Activated naive CD4-positive, alpha-beta T cell treated with anti-CD3 and anti-CD28 coated beads for 36 hours (primary cell): Measurements from ENCODE around the gene CTLA4. TPM values are rescaled to one million over a fixed set of nuclear protein-coding genes. Genes with fewer than 3 reads are reported as not detected.
A peak's percentile ranks its signal among the peaks of the same experiment; 100 is the strongest.
"Not testable (repeated sequence)": the region's sequence is repeated elsewhere in the genome, so short reads cannot be mapped to it uniquely, and the experiment has no call there.

Experiments used
- CTCF ChIA-PET: fragments of 350-600 bp; sonication (Branson Sonifier 250); formaldehyde crosslinking; loops from one replicate; lab custom pipeline; 2021; ENCODE audit warnings: antibody characterized with exemption; lab: Charles Lee
- DNase-seq: peaks from one replicate; pipeline ENCODE4 v3.0.0-alpha.2; 2020
- H3K27ac Mint-ChIP-seq: one replicate; pipeline ENCODE4 v1.8.0; 2021; ENCODE audit warnings: mild to moderate bottlenecking, mixed read lengths
- H3K27me3 Mint-ChIP-seq: one replicate; pipeline ENCODE4 v1.8.0; 2021; ENCODE audit warnings: low read depth, mixed read lengths
- H3K36me3 Mint-ChIP-seq: one replicate; pipeline ENCODE4 v1.8.0; 2021; ENCODE audit warnings: low read depth, mixed read lengths
- H3K4me1 Mint-ChIP-seq: one replicate; pipeline ENCODE4 v1.8.0; 2021; ENCODE audit warnings: low read depth, mixed read lengths
- H3K4me3 Mint-ChIP-seq: one replicate; pipeline ENCODE4 v1.8.0; 2021; ENCODE audit warnings: mild to moderate bottlenecking, moderate library complexity, mixed read lengths
- H3K9me3 Mint-ChIP-seq: one replicate; pipeline ENCODE4 v1.8.0; 2021; ENCODE audit warnings: mixed read lengths
- intact Hi-C: fragments of 100-400 bp; cut with micrococcal nuclease; formaldehyde crosslinking; loops from one replicate; pipeline ENCODE4 v1.15.1; 2023
- total RNA-seq, 2 experiments: library from RNA; stranded (reverse); gene quantifications; one replicate each; pipeline ENCODE4 v1.2.3, GENCODE V29; 2021

CTLA4 gene
- total RNA-seq, 2 experiments from 2014 or later: 65.2 to 69.7 TPM

- CTCF ChIA-PET: interaction anchor here (0.7 to 3.4 kb wide), 4 partner anchors 10 to 61 kb away, joined by 3 to 17 read pairs (median 4); no protein-coding TSS in a partner anchor
- Mint-ChIP-seq H3K36me3 (peaks cover 48% of the 10 kb centered on the region), H3K27ac (no peak overlapping the region), H3K9me3 (no peaks in the 10 kb centered on the region), H3K27me3 (no peaks in the 10 kb centered on the region), H3K4me3 (no peak overlapping the region), H3K4me1 (peaks cover 42% of the 10 kb centered on the region)
- no peak for DNase-seq
- intact Hi-C loops: no loop called here
Measured at GRCh38 chr2:203875471-203875870, 7.9 kb downstream of the CTLA4 start.

- CTCF ChIA-PET: interaction anchor here (0.7 to 3.4 kb wide), 4 partner anchors 10 to 305 kb away, joined by 4 to 17 read pairs (median 4); no protein-coding TSS in a partner anchor
- Mint-ChIP-seq H3K36me3 (peaks cover 39% of the 10 kb centered on the region), H3K4me3 (no peak overlapping the region), H3K27ac (no peak overlapping the region), H3K9me3 (no peaks in the 10 kb centered on the region), H3K4me1 (peaks cover 33% of the 10 kb centered on the region), H3K27me3 (no peaks in the 10 kb centered on the region)
- DNase-seq: no peak
- intact Hi-C loops: no loop called here
Measured at GRCh38 chr2:203876328-203876727, 8.8 kb downstream of the CTLA4 start.

GRCh38 chr2:203878063-203878462 lies 10.5 kb downstream of the CTLA4 start:
- intact Hi-C loops: no loop called here
- DNase-seq: no peak
- Mint-ChIP-seq H3K36me3 (peaks cover 24% of the 10 kb centered on the region), H3K9me3 (no peaks in the 10 kb centered on the region), H3K27ac (no peak overlapping the region), H3K27me3 (no peaks in the 10 kb centered on the region), H3K4me3 (no peak overlapping the region), H3K4me1 (peaks cover 19% of the 10 kb centered on the region)
- CTCF ChIA-PET: no interaction called here

- H3K4me1 Mint-ChIP-seq: peaks cover 6% of the 10 kb centered on the region
- H3K27ac Mint-ChIP-seq: no peak overlapping the region
- no peaks in the 10 kb centered on the region for H3K9me3 Mint-ChIP-seq
- H3K27me3 Mint-ChIP-seq: no peaks in the 10 kb centered on the region
- CTCF ChIA-PET: interaction anchor here (0.5 kb wide), 1 partner anchor 22 kb away, joined by 4 read pairs; no protein-coding TSS in a partner anchor
- H3K36me3 Mint-ChIP-seq: peaks cover 3% of the 10 kb centered on the region
- intact Hi-C loops: no loop called here
- no peak for DNase-seq
- no peak overlapping the region for H3K4me3 Mint-ChIP-seq
Measured at GRCh38 chr2:203880557-203881125, 13.1 kb downstream of the CTLA4 start.

- H3K27ac Mint-ChIP-seq, H3K9me3 Mint-ChIP-seq, intact Hi-C loops, H3K36me3 Mint-ChIP-seq, H3K27me3 Mint-ChIP-seq, H3K4me3 Mint-ChIP-seq, DNase-seq, H3K4me1 Mint-ChIP-seq: not testable (repeated sequence)
- CTCF ChIA-PET: interaction anchor here (1.2 kb wide), 2 partner anchors 8 to 28 kb away, joined by 4 read pairs; no protein-coding TSS in a partner anchor
Measured at GRCh38 chr2:203881185-203881584, 13.6 kb downstream of the CTLA4 start.

- intact Hi-C loops: no loop called here
- Mint-ChIP-seq H3K36me3 (no peaks in the 10 kb centered on the region), H3K27ac (no peak overlapping the region), H3K27me3 (no peaks in the 10 kb centered on the region), H3K4me3 (no peak overlapping the region), H3K9me3 (no peaks in the 10 kb centered on the region), H3K4me1 (peaks cover 23% of the 10 kb centered on the region)
- CTCF ChIA-PET: interaction anchor here (1.2 kb wide), 1 partner anchor 27 kb away, joined by 4 read pairs; no protein-coding TSS in a partner anchor
- no peak for DNase-seq
Measured at GRCh38 chr2:203882551-203882950, 15.0 kb downstream of the CTLA4 start.

- H3K4me3 Mint-ChIP-seq: no peak overlapping the region
- CTCF ChIA-PET: interaction anchor here (0.6 to 2.0 kb wide), 10 partner anchors 11 to 72 kb away, joined by 3 to 10 read pairs (median 4); no protein-coding TSS in a partner anchor
- peak; percentile 74 for DNase-seq
- H3K9me3 Mint-ChIP-seq: no peaks in the 10 kb centered on the region
- intact Hi-C loops: loop anchor here (1.0 to 2.0 kb wide), 5 partner anchors 15 to 223 kb away; no protein-coding TSS in a partner anchor
- peaks cover 48% of the 10 kb centered on the region for H3K4me1 Mint-ChIP-seq
- peak overlapping the region; percentile 55 for H3K27ac Mint-ChIP-seq
- no peaks in the 10 kb centered on the region for H3K36me3 Mint-ChIP-seq
- no peaks in the 10 kb centered on the region for H3K27me3 Mint-ChIP-seq
Measured at GRCh38 chr2:203886661-203887151, 19.1 kb downstream of the CTLA4 start.

GRCh38 chr2:203887677-203888076 lies 20.1 kb downstream of the CTLA4 start:
- no peak for DNase-seq
- Mint-ChIP-seq H3K27ac (no peak overlapping the region), H3K9me3 (no peaks in the 10 kb centered on the region), H3K4me1 (peaks cover 54% of the 10 kb centered on the region), H3K27me3 (no peaks in the 10 kb centered on the region), H3K4me3 (no peak overlapping the region), H3K36me3 (no peaks in the 10 kb centered on the region)
- intact Hi-C loops: loop anchor here (2.0 kb wide), 1 partner anchor 35 kb away; no protein-coding TSS in a partner anchor
- CTCF ChIA-PET: interaction anchor here (1.2 to 2.0 kb wide), 3 partner anchors 10 to 73 kb away, joined by 3 to 10 read pairs (median 7); no protein-coding TSS in a partner anchor

GRCh38 chr2:203889542-203889941 lies 22.0 kb downstream of the CTLA4 start:
- Mint-ChIP-seq H3K9me3 (no peaks in the 10 kb centered on the region), H3K36me3 (no peaks in the 10 kb centered on the region), H3K27me3 (no peaks in the 10 kb centered on the region), H3K4me3 (no peak overlapping the region), H3K27ac (peak overlapping the region; percentile 7), H3K4me1 (peaks cover 67% of the 10 kb centered on the region)
- CTCF ChIA-PET: interaction anchor here (0.6 to 0.9 kb wide), 4 partner anchors 17 to 111 kb away, joined by 3 to 4 read pairs (median 4); no protein-coding TSS in a partner anchor
- no peak for DNase-seq
- intact Hi-C loops: no loop called here

- H3K27ac Mint-ChIP-seq: peak overlapping the region; percentile 7
- no peaks in the 10 kb centered on the region for H3K36me3 Mint-ChIP-seq
- H3K27me3 Mint-ChIP-seq: no peaks in the 10 kb centered on the region
- CTCF ChIA-PET: interaction anchor here (0.7 to 0.9 kb wide), 3 partner anchors 17 to 32 kb away, joined by 3 to 4 read pairs (median 3); no protein-coding TSS in a partner anchor
- no peak for DNase-seq
- no peak overlapping the region for H3K4me3 Mint-ChIP-seq
- intact Hi-C loops: loop anchor here (1.0 to 10.0 kb wide), 4 partner anchors 102 to 875 kb away; partner anchors contain the start of gene NBEAL1
- H3K4me1 Mint-ChIP-seq: peaks cover 71% of the 10 kb centered on the region
- H3K9me3 Mint-ChIP-seq: no peaks in the 10 kb centered on the region
Measured at GRCh38 chr2:203889944-203890343, 22.4 kb downstream of the CTLA4 start.

- no peak for DNase-seq
- no peaks in the 10 kb centered on the region for H3K27me3 Mint-ChIP-seq
- CTCF ChIA-PET: interaction anchor here (1.5 kb wide), 2 partner anchors 18 to 19 kb away, joined by 3 to 8 read pairs; no protein-coding TSS in a partner anchor
- no peak overlapping the region for H3K4me3 Mint-ChIP-seq
- H3K4me1 Mint-ChIP-seq: peaks cover 73% of the 10 kb centered on the region
- H3K9me3 Mint-ChIP-seq: no peaks in the 10 kb centered on the region
- H3K27ac Mint-ChIP-seq: peak overlapping the region; percentile 61
- intact Hi-C loops: loop anchor here (1.0 to 10.0 kb wide), 10 partner anchors 19 to 876 kb away; partner anchors contain the start of gene NBEAL1
- H3K36me3 Mint-ChIP-seq: no peaks in the 10 kb centered on the region
Measured at GRCh38 chr2:203890733-203891132, 23.2 kb downstream of the CTLA4 start.

GRCh38 chr2:203891474-203891873 lies 23.9 kb downstream of the CTLA4 start:
- H3K27me3 Mint-ChIP-seq: no peaks in the 10 kb centered on the region
- CTCF ChIA-PET: interaction anchor here (1.5 kb wide), 2 partner anchors 18 to 19 kb away, joined by 3 to 8 read pairs; no protein-coding TSS in a partner anchor
- intact Hi-C loops: loop anchor here (1.0 to 10.0 kb wide), 9 partner anchors 20 to 877 kb away; partner anchors contain the start of gene NBEAL1
- H3K4me1 Mint-ChIP-seq: peaks cover 68% of the 10 kb centered on the region
- H3K9me3 Mint-ChIP-seq: no peaks in the 10 kb centered on the region
- no peaks in the 10 kb centered on the region for H3K36me3 Mint-ChIP-seq
- H3K4me3 Mint-ChIP-seq: no peak overlapping the region
- H3K27ac Mint-ChIP-seq: peak overlapping the region; percentile 61
- peak; percentile 87 for DNase-seq
